ENCODE data around the gene CCR8.
"Not testable (repeated sequence)": the region's sequence is repeated elsewhere in the genome, so short reads cannot be mapped to it uniquely, and the experiment has no call there.

DNA sequence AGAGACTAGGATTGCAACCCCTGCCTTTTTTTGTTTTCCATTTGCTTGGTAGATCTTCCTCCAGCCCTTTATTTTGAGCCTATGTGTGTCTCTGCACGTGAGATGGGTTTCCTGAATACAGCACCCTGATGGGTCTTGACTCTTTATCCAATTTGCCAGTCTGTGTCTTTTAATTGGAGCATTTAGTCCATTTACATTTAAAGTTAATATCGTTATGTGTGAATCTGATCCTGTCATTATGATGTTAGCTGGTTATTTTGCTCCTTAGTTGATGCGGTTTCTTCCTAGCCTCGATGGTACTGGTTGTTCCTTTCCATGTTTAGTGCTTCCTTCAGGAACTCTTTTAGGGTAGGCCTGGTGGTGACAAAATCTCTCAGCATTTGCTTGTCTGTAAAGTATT is 40.9 kb downstream of the CCR8 start:
- TF ChIP-seq, protein P1, sequence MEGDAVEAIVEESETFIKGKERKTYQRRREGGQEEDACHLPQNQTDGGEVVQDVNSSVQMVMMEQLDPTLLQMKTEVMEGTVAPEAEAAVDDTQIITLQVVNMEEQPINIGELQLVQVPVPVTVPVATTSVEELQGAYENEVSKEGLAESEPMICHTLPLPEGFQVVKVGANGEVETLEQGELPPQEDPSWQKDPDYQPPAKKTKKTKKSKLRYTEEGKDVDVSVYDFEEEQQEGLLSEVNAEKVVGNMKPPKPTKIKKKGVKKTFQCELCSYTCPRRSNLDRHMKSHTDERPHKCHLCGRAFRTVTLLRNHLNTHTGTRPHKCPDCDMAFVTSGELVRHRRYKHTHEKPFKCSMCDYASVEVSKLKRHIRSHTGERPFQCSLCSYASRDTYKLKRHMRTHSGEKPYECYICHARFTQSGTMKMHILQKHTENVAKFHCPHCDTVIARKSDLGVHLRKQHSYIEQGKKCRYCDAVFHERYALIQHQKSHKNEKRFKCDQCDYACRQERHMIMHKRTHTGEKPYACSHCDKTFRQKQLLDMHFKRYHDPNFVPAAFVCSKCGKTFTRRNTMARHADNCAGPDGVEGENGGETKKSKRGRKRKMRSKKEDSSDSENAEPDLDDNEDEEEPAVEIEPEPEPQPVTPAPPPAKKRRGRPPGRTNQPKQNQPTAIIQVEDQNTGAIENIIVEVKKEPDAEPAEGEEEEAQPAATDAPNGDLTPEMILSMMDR (IDR thresholded peaks at IDR 0.05): not testable (repeated sequence)
- TF ChIP-seq POLR2A (IDR thresholded peaks at IDR 0.05): not testable (repeated sequence)
